Thoracic aorta (tissue), 2 donors: ENCODE measurements around the gene ADCY9. TPM values are rescaled to one million over a fixed set of nuclear protein-coding genes. Genes with fewer than 3 reads are reported as not detected.

Source experiments
- ATAC-seq: fragments of 150-250 bp; one replicate; pipeline ENCODE4 v1.8.0; 2017; ENCODE audit warnings: low read depth; ENCODE audit not compliant: insufficient number of reproducible peaks, low FRiP score
- DNase-seq: peaks from one replicate; pipeline ENCODE4 v3.0.0-alpha.2; 2020; ENCODE audit warnings: low spot score
- H3K27ac ChIP-seq, 2 donors: fragments of 200-600 bp; sonication (generic); 1 replicate in 1 of 2; 2 replicates in 1 of 2; pipeline ENCODE4 v1.5.1; 2016; ENCODE audit warnings: mild to moderate bottlenecking in 2 of 2, moderate library complexity in 2 of 2
- H3K27me3 ChIP-seq: fragments of 200-600 bp; sonication (generic); replicated peaks from 2 replicates; pipeline ENCODE4 v1.6.0; 2016; ENCODE audit warnings: mild to moderate bottlenecking; ENCODE audit not compliant: insufficient read depth
- H3K36me3 ChIP-seq: fragments of 200-600 bp; sonication (generic); one replicate; pipeline ENCODE4 v1.5.1; 2016
- H3K4me1 ChIP-seq, 2 donors: fragments of 200-600 bp; sonication (generic); 1 replicate in 1 of 2; 2 replicates in 1 of 2; pipeline versions ENCODE4 v1.5.1 to v1.6.0; 2016; ENCODE audit warnings: low read depth in 2 of 2, mild to moderate bottlenecking in 1 of 2; ENCODE audit not compliant: control insufficient read depth in 1 of 2
- H3K4me3 ChIP-seq: fragments of 200-600 bp; sonication (generic); 2 replicates; pipeline ENCODE4 v1.5.1; 2016; ENCODE audit warnings: mild to moderate bottlenecking
- H3K9me3 ChIP-seq: fragments of 200-600 bp; sonication (generic); 2 replicates; pipeline ENCODE4 v1.5.1; 2016
- total RNA-seq, 2 donors: library from RNA; depleted of rRNA; stranded (reverse); fragments of >200 nt; gene quantifications; one replicate each; pipeline versions ENCODE4 v1.1.0 to v1.2.3, GENCODE V29; 2016
- TF ChIP-seq, protein P1 (sequence below): fragments of 200-600 bp; sonication (generic); IDR thresholded peaks from one replicate; pipeline ENCODE4 v1.5.1; 2019; ENCODE audit warnings: antibody characterized with exemption

The ADCY9 gene
- total RNA-seq, 2 donors from 2014 or later: 44.1 to 83.8 TPM

DNA sequence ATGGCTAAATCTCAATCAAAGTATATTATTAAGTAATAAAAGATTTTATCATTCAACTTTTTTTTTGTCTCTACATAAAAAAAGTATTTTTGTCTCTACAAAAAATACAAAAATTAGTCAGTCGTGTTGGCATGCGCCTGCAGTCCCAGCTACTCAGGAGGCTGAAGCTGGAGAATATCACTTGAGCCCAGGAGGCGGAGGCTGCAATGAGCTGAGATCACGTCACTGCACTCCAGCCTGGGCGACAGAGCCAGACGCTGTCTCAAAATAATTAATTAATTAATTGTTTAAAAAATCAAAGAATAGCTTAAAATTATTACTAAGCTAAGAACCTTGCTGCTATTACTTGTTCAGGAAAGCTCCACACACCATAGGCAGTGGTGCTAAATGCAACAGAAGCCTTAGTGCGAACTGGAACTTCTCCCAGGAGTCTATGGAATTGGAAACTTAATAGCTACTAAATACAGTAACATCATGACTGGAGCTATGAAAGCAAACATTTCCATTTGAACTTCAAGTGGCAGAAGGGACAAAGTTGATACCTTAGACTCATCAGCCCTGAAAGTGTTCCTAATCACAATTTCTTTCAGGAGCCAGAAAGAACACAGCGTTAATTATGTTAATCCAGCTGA is 22.6 kb downstream of the ADCY9 start:
- no peaks in the 10 kb centered on the region for H3K27me3 ChIP-seq
- peak; percentile 11 for ATAC-seq
- peak overlapping the region; percentile 58 for H3K4me3 ChIP-seq
- H3K9me3 ChIP-seq: no peaks in the 10 kb centered on the region
- H3K36me3 ChIP-seq: no peaks in the 10 kb centered on the region
- no peak for DNase-seq
- H3K27ac ChIP-seq: peak overlapping the region; percentile 70 to 75
- TF ChIP-seq, protein P1, sequence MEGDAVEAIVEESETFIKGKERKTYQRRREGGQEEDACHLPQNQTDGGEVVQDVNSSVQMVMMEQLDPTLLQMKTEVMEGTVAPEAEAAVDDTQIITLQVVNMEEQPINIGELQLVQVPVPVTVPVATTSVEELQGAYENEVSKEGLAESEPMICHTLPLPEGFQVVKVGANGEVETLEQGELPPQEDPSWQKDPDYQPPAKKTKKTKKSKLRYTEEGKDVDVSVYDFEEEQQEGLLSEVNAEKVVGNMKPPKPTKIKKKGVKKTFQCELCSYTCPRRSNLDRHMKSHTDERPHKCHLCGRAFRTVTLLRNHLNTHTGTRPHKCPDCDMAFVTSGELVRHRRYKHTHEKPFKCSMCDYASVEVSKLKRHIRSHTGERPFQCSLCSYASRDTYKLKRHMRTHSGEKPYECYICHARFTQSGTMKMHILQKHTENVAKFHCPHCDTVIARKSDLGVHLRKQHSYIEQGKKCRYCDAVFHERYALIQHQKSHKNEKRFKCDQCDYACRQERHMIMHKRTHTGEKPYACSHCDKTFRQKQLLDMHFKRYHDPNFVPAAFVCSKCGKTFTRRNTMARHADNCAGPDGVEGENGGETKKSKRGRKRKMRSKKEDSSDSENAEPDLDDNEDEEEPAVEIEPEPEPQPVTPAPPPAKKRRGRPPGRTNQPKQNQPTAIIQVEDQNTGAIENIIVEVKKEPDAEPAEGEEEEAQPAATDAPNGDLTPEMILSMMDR: no peak
- peaks cover 39 to 92% of the 10 kb centered on the region in 2 donors for H3K4me1 ChIP-seq

DNA sequence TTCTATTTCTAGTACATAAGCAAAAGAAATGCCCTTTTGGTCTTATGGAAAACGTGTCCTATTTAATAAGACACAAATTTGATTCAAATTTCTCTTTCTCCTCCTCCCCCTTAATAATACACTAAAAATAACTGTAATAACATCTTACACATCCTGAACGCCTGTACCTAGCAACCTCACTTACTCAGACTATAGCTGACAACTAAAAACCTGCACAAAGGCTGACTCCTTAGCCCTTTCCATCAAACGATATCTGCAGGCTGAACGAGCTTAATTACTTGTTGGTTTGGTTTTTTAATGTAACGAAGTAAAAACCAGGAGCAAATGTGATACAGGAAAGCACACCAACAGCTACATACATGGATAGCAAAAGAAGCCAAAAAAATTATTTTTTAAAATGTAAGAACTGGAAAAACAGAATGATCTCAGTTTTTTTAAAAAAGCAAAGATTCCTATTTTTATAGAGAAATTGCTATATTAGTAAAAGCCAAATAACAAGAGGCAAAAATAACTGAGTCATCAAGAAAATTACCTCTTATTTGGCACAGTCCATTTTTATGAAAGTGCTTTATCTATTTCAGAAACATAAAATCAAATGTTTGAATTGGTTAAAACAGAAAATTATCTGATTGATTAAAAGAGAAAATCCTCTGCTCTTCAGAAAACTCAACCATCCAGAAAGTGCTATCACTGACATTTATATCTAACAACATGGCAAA is 23.5 kb downstream of the ADCY9 start:
- H3K36me3 ChIP-seq: no peaks in the 10 kb centered on the region
- peaks cover 38 to 93% of the 10 kb centered on the region in 2 donors for H3K4me1 ChIP-seq
- peak overlapping the region; percentile 37 to 75 for H3K27ac ChIP-seq
- peak overlapping the region; percentile 58 for H3K4me3 ChIP-seq
- ATAC-seq (no peak), DNase-seq (no peak)
- TF ChIP-seq, protein P1: no peak
- no peaks in the 10 kb centered on the region for H3K9me3 ChIP-seq
- H3K27me3 ChIP-seq: no peaks in the 10 kb centered on the region

DNA sequence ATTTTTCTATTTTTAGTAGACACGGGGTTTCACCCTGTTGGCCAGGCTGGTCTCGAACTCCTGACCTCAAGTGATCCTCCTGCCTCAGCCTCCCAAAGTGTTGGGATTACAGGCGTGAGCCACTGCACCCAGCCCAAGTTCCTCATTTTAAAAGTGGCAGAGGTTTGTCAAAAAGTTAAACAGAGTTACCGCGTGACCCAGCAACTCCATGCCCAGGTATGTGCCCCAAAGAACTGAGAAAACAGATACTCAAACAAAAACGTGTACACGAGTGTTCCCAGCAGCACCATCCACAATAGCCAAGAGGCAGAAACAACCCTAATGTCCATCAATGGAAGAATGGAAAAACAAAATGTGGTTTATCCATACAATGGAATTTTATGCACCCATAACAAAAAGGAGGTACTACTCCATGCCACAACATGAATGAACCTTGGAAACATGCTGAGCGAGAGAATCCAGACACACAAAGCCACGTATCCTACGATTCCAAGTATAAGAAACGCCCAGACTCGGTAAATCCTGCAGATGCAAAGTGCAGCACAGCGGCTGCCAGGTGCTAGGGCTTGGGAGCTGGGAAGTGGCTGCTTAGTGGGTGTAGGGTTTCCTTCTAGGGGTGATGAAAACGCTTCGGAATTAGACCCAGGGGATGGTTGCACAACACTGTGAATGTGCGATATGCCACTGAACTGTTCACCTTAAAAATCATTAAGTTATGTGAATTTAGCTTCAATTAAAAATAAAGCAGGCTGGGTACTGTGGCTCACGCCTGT is 24.8 kb downstream of the ADCY9 start:
- Histone ChIP-seq H3K36me3 (no peaks in the 10 kb centered on the region), H3K27ac (peak overlapping the region; percentile 31 to 80), H3K27me3 (no peaks in the 10 kb centered on the region), H3K9me3 (no peaks in the 10 kb centered on the region), H3K4me1 (peaks cover 34 to 87% of the 10 kb centered on the region in 2 donors), H3K4me3 (no peak overlapping the region)
- DNase-seq: no peak
- ATAC-seq: no peak
- TF ChIP-seq, protein P1: no peak

DNA sequence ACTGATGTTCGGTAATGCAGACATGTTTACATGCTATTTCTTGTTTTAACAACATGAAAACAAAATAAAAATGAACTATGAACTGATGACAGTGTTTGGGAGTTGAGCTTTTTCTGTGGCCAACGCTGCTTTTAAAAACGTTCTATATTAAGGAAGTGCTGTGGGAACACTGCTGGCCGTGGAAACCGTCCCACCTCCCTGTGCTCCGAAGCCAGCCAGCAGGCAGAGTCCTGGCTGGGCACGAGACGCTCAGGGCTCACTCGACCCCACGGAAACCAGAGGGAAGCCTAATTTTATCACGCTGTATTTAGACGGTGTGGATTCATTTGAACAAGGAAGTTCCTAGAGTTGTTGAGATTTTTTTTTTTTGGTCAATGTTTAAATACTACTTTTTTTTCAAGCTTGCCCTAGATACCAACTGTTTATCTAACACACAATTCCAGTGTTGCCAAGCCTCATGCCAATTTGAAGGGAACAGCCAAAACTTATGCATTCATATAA is 25.8 kb downstream of the ADCY9 start:
- Histone ChIP-seq H3K4me3 (peak overlapping the region; percentile 19), H3K27me3 (no peaks in the 10 kb centered on the region), H3K36me3 (no peaks in the 10 kb centered on the region), H3K9me3 (no peaks in the 10 kb centered on the region), H3K27ac (peak overlapping the region; percentile 80 to 83), H3K4me1 (peaks cover 34 to 82% of the 10 kb centered on the region in 2 donors)
- TF ChIP-seq, protein P1: no peak
- ATAC-seq (peak; percentile 42), DNase-seq (no peak)
